HG02610 (cell line): Measurements from ENCODE around the gene PEX11B.
"Not testable (repeated sequence)": the region's sequence is repeated elsewhere in the genome, so short reads cannot be mapped to it uniquely, and the experiment has no call there.

Source experiments
- ATAC-seq: cut with Tn5 transposase; IDR thresholded peaks from one replicate; pipeline ENCODE4 v1.9.1; 2021; ENCODE audit warnings: mild to moderate bottlenecking, moderate library complexity; ENCODE audit not compliant: unreplicated experiment

Gene PEX11B

DNA sequence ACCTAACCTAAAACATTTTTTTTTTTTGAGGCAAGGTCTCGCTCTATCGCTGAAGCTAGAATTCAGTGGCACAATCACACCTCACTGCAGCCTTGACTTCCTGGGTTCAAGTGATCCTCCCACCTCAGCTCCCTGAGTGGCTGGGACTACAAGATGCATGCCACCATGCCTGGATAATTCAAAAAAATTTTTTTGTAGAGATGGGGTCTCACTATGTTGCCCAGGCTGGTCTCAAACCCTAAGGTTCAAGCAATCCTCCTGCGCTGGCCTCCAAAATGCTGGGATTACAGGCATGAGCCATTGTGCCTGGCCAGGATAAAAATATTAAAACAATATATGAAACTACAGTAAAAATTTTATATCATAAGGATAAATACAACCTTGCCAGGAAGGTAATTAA lies 34.4 kb upstream of the PEX11B start:
- ATAC-seq, result no peak

DNA sequence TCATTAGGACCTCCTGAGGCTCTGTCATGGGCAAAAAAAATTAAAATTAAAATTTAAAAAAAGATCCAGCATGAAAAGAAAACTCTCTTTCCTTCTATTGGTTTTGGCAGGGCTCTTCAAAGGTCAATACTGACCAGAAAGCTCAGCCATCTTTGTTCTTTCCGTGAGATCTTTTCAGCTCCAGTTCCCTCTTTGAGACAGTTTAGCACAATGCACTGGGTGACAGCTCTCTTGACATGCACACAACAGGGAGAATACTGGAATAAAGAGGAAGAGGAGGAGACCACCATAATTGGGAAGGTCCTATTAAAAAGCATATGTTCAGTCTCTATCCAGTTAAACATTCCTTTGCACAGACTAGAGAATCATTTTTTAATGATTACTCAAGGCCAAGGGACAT lies 33.0 kb upstream of the PEX11B start:
- no peak for ATAC-seq

DNA sequence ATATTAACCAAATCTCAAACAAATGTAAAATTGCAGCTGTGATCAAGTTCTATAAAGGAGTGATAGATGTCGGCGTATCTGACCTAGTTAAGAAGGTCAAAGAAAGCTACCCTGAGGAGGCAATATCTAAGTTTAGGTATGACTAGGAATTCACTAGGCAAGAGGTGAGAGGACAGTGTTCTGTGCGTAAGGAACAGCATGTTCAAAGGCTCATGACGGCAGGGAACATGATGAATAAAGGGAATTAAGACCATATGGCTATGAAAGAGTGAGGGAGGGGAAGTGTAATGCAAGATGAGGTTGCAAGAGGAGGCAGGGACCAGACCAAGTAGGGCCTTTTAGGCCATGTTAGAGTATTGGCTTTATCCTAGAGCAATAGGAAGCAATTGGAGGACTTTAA lies 30.7 kb upstream of the PEX11B start:
- ATAC-seq, result no peak

DNA sequence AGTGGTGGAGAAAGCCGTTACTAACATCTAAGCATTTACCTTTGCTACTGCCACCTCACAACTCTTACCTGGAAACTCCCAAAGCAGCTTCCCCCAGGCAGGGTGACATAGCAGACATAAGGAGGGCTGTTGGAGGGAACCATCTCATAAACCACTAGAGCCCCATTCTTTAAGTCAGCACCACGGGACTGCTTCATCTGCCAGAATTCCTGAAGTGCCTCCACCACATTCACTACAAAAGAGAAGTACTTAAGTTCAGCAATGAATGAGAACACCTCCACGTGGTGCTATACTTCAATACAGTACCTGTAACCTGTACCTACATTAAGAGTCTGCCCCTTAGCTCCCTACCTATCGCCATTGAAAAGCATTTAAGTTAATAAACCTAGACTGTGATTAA lies 29.0 kb upstream of the PEX11B start:
- ATAC-seq, result no peak

DNA sequence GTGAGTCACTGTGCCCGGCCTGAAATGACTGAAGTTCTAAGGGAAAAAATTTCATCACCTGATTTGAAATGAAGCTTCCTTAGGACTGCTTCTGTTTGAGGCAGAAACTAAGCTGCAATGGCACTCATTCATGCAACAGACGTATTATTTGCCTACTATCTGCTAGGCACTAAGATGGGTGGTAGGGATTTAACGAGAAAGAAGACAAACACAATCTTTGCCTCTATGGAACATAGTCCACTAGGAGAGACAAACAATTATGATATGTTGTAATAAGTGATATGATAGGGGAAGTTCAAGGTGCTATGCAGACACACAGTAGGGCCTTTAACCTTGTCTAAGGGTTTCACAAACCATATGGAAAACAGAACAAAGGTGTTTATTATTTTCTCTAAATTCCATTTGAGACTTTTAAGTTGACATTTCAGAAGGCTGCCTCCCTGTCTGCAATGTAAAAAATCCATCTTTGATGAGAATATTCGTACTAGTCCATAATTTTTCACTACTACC lies 28.0 kb upstream of the PEX11B start:
- no peak for ATAC-seq

DNA sequence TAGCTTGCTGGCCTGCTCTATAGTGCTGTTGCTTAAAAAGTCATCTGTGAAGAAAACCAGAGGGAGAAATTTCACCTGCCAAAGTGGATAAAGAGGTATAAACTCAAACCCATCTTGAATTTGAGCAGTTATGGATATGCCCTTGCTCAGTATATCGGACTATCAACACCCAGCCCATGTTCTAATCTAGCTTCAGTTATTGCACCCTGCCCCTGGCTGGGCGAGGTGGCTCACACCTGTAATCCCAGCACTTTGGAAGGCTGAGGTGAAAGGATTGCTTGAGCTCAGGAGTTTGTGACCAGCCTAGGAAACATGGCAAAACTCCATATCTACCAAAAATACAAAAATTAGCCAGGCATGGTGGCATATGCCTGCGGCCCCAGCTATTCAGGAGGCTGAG lies 26.0 kb upstream of the PEX11B start:
- no peak for ATAC-seq

DNA sequence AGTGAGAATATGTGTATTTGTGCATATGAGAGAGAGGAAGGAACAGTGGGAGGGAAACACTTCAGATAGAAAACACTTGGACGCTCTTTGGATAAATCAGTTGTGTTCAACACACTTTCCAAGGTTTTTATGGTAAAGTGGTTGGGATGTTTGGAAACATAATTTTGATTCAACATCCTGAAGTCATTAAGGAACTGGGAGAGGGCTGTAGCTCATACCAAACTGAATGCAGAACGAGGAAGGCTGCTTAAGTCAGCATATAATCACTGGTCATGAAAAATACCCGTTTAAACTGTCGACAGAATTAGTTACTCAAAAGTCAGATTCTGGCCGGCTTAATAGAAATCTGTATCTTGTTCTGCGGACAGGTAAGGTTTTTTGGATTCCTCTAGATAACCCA lies 24.4 kb upstream of the PEX11B start:
- ATAC-seq, result no peak

DNA sequence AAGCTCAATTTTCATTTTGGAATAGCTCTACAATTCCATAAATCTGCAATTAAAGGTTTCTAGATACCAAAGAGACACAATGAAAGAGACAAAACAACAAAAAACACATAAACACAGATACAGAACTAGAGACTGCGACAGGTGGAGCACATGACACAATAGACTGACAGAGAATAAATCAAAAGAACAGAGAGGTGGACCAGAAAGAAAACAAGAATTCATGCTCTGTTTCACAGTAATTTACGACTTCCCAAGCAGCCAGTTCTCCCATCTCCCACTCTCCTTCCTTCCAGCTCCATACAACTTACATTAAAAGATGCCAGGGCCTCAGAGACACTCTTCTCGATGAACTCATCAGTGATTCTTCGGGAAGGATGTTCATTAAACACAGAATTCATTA lies 23.9 kb upstream of the PEX11B start:
- no peak for ATAC-seq

DNA sequence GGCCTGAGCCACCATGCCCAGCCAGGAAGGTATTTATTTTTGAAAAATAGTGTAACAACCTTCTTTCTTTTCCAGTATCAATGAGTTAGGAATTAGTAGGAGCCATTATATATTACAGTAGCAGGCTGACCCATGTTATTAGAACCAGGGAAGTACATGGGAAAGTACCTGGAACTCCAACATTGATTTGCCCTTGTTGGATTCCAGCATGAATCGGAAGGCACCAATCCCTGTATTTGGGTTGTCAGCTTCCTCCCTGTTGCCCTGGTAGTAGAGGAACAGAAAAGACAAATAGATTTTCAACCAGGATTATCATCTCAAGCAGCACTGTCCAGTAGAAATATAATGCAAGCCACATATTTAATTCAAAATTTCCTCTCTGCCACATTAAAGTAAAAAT lies 18.9 kb upstream of the PEX11B start:
- ATAC-seq, result no peak

DNA sequence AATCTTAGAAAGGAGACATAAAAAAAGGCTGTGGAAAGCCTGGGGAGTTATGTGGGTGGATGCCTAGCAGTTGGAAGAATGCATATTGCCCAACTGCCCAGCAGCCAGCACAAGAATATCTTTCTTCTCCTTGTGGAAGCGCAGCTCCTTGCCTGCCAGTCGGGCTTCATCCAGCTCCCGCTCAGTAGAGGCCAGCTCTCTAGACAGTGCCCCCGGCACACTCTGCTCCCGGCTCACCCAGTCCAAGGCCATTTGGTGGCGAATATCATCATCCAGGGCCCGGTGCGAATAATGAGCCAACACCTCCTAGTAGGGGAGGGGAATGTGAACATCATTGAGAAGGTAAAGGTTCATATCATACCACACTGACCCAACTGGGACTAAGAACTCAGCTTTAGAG lies 17.7 kb upstream of the PEX11B start:
- no peak for ATAC-seq

DNA sequence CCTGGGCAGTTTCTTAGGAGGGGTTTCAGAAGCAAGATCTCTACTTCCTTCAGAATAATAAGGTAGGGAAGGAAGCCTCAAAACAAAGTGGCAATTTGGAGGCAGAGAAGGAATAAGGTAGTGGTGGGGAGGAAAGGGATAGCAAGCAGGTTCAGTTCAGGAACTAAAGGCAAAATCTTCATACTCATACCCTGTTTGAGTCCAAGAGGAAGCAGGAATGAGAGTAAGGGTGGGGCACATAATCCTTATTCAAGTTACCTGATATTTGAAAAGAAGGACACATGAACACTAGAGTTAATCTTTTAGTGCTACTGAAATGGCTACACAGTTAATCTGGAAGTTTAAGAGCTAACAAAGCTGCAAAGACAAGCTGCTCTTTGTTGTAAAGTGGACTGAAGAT lies 17.2 kb upstream of the PEX11B start:
- ATAC-seq, result no peak

DNA sequence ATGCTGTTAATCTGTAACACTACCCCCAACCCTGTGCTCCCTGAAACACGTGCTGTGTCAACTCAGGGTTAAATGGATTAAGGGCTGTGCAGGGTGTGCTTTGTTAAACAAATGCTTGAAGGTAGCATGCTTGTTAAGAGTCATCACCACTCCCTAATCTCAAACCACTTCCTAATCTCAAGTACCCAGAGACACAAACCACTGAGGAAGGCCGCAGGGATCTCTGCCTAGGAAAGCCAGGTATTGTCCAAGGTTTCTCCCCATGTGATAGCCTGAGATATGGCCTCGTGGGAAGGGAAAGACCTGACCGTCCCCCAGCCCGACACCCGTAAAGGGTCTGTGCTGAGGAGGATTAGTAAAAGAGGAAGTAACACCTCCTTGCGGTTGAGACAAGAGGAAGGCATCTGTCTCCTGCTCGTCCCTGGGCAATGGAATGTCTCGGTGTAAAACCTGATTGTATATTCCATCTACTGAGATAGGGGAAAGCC lies 14.0 kb upstream of the PEX11B start:
- not testable (repeated sequence) for ATAC-seq

DNA sequence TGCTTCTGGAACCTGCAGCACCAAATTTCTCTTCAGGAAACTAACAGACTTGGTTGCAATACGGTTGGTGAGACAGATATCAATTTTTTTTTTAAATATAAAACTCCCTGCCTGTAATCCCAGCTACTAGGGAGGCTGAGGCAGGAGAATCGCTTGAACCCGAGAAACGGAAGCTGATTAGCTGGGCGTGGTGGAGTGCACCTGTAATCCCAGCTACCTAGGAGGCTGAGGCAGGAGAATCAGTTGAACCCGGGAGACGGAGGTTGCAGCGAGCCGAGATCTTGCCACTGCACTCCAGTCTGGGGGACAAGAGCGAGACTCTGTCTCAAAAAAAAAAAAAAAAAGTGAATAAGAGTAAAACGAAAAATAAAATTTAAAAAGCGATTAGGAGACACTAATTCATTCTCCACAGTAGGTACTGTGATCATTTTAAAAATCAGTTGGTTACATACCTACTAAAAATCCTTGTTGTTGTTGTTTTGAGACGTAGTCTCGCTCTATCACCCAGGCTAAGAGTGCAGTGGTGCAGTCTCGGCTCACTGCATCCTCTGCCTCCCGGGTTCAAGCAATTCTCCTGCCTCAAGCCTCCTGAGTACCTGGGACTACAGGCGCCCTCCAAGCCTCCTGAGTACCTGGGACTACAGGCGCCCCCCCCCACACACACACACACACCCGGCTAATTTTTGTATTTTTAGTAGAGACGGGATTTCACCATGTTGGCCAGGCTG lies 9.6 kb upstream of the PEX11B start:
- ATAC-seq, result no peak

DNA sequence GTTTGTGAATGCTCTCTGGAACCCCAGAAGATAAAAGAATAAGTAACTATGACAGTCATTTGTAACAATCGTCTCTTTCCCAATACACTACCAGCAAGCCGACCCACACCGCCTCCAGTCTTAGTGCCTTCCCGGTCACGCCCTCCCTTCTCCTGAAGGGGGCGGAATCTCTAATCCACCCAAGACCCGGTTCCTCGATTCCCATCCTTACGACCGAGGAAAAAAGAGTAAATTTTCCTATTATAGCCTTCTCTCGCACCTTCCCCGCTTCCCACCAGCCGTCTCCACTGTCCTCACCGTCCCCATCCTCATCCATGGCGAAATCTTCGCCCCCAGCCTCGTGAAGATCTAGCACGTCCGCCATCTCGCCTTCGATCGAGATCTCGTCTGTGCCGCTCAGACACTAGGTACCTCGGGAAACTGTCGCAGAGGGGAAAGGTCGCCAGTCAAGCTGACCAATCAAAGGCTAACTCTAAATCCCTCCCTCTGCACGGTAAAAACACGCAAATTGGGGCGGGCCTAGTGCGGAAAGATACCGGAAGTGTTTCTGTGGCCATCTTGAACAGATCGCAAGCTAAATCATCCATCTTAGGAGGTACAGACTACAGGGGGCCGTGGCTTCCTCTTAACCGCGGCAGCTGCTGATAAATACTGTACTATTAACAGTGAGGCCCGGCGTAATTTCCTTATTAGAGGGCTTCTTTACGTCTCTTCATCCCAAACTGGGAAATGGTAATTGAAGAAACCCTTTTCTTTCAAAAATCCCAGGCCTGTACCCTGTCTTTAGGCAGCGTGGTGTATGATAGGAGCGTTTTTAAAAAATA lies 8.8 kb upstream of the PEX11B start, which contains the start of gene RBM8A:
RBM8A (minus strand) TSS at position 422 of the 824 bp plus-strand sequence; CDS start at position 364, 58 bp downstream.
- peak; percentile 96 for ATAC-seq

DNA sequence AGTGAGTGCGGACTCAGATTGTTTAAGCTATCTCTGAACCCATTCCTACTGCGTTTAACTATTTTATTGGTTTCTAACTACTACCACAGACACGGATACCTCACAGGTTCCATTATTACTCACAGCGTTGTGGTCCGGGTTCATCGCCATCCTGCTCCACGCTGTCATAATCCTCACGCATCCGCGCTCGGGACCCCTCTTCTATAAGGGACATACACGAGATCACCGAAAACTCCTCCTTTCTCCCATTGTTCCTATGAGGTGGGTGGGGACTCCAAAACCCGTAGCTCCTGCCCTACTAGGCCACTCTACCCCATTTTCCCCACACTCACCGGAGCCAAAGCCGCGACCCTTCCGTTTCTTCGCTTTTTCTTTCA lies 8.2 kb upstream of the PEX11B start:
- ATAC-seq, result peak; percentile 13

DNA sequence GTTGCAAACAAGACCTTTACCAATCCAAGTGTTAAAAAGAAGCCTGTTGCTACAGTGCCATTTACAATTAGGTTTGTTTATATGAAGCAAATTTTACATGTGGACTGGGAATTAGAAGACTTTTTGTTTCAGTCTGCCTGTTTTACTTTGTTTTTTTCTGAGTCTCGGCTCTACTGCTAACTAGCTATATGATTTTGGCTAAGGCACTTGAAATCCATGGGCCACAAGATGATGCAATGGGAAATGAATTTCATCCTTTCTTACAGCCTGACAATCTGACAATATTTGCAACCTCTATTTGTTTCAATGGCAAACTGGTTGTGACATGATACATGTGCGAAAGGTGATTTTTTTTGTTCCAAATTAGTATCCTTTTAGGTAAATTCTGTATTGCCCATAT lies 3.7 kb upstream of the PEX11B start:
- no peak for ATAC-seq

DNA sequence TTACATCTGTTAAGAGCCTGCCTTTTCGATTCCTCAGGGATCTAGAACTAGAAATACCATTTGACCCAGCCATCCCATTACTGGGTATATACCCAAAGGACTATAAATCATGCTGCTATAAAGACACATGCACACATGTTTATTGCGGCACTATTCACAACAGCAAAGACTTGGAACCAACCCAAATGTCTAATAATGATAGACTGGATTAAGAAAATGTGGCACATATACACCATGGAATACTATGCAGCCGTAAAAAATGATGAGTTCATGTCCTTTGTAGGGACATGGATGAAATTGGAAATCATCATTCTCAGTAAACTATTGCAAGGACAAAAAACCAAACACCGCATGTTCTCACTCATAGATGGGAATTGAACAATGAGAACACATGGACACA lies 1.8 kb upstream of the PEX11B start:
- not testable (repeated sequence) for ATAC-seq

DNA sequence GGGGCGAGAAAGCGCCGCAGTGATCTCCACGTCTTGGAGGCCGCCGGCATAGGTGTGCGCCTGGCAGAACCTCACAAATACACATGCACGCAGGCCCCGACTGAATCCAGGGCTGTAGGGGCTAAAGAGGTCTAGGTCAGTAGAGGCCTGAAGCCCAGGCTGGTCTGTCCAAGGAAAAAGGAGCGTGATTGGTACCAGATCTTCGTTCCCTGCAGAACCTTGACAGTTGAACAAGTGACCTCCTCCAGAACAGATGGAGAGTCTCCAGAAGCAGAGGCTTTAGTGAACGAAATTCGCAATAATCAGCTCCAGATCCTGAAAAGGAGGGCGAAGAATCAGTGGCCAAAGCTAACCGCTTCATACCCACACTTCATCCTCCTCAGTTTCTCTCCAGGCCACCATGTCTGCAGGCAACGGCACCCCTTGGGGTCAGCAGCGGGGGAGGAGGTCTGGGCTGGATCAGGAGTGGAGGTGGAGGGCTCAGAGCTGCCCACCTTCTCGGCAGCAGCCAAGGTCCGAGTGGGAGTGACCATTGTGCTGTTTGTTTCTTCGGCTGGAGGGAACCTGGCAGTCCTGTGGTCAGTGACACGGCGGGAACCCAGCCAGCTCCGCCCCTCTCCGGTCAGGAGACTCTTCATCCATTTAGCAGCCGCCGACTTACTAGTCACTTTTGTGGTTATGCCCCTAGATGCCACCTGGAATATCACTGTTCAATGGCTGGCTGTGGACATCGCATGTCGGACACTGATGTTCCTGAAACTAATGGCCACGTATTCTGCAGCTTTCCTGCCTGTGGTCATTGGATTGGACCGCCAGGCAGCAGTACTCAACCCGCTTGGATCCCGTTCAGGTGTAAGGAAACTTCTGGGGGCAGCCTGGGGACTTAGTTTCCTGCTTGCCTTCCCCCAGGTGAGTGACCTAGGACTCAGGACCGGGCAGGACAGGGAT lies 749 bp upstream of the PEX11B start:
- peak; percentile 3 for ATAC-seq

DNA sequence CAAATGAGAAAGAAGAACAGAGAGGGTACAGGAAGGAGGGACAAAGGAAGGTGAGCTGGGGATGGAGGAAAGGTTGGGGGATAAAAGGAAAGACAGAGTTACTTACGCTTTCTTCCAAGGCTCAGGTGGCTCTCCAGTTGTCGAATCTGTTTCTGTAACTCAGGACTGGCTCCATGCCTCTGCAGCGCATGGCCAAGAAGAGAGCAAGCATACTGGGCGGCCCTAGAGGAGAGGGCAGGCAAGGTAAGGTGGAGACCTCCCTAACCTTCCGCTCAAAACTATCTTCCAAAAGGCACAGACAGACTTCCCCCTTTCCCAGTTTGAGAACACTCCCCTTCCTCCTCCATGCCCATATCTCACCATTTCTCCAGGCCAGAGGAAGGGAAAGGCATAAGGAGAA lies 922 bp downstream of the PEX11B start:
- ATAC-seq, result no peak

DNA sequence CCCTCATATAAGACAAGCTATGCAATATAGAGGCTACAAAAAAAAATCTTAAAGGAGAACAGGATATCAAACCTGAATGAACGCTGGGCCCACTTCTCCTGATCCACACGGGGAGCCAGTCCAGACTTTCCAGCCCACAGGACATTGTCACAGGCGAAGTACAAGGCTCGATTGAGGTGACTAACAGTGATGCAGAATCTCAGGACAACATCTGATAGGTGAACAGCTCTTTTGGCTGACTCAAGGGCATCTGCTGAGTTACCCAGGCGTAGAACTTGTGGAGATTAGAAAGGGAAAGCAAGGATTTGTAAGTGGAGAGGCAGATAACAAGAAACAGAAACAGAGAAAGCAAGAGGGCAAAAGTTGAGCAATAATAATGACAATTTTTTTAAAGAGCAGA lies 1.8 kb downstream of the PEX11B start:
- no peak for ATAC-seq

DNA sequence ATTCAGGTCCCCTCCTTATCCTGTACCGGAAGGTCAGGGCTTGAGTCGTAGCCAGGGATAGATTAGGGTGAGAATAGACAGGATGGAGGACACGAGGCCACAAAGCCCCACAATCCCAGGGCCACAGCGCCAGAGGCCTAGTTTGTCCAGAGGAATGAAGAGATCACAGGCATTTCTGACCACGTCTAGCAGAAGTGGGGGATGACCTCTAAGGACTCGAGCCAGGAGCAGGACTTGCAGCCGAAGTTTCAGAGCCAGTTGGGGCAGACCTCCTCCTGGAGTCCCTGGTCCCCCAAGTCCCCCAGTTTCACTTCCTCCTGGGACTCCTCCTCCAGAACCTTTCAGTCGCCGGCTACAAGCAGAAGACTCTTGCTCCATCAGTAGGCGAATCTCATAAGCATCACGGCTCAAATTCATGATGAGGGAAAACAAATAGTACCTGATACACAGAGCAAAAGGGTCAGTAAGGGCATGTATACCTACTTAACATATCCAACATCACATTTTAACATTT lies 6.3 kb downstream of the PEX11B start:
- no peak for ATAC-seq
